ENCODE measurements around the gene SLC38A1.

GRCh38 chr12:46134205-46134811 is 134.5 kb downstream of the SLC38A1 start:
- TF ChIP-seq CTCF (conservative IDR thresholded peaks at IDR 0.05; ENCODE audit: low read depth, low read length) (no peak), EZH2phosphoT487 (IDR thresholded peaks at IDR 0.05; ENCODE audit: borderline replicate concordance, low read length) (no peak), EZH2 (IDR thresholded peaks at IDR 0.05; ENCODE audit: low read length, unreplicated experiment) (no peak)
